ENCODE results near the gene CHML.

CHML gene

GRCh38 chr1:241660424-241660972 is 20.3 kb upstream of the CHML start:
- TF ChIP-seq TCF12 (IDR thresholded peaks at IDR 0.05; ENCODE audit: low read depth) (no peak), MAX (IDR thresholded peaks at IDR 0.05) (no peak), FOXM1 (IDR thresholded peaks at IDR 0.05; ENCODE audit: borderline replicate concordance, low read depth) (no peak)
- TF ChIP-seq, protein P1, sequence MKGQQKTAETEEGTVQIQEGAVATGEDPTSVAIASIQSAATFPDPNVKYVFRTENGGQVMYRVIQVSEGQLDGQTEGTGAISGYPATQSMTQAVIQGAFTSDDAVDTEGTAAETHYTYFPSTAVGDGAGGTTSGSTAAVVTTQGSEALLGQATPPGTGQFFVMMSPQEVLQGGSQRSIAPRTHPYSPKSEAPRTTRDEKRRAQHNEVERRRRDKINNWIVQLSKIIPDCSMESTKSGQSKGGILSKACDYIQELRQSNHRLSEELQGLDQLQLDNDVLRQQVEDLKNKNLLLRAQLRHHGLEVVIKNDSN (IDR thresholded peaks at IDR 0.05): no peak

DNA sequence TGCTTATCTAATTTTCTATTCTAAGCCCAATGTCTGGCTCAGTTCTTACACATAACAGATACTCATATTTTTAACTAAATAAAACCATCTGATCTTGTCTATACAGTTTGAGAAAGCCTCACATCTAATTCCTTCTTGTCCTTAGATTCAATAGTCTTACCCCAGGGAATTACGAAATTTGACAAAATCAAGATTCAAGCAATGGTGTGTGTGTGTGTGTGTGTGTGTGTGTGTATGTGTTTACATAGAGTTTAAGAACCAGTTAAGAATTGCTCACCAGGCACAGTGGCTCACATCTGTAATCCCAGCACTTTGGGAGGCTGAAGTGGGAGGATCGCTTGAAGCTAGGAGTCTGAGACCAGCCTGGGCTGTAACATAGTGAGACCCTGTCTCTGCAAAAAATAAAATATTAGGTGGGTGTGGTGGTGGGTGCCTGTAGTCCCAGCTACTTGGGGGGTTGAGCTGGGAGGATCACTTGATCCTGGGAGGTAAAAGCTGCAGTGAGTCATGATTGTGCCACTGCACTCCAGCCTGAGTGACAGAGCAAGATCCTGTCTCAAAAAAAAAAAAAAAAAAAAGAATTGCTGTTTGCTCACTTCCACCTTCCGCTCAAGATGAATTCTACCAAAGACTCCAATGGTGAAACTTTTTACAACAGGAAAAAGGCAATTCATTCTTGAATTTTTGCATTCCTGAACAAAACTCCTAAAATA is 18.1 kb upstream of the CHML start:
- no peak for TF ChIP-seq CREB1 (IDR thresholded peaks at IDR 0.05; ENCODE audit: low read depth)
- TF ChIP-seq RAD21 (IDR thresholded peaks at IDR 0.05; ENCODE audit: low read depth): no peak
- TF ChIP-seq TAF1 (IDR thresholded peaks at IDR 0.05; ENCODE audit: low read depth): no peak
- TF ChIP-seq TCF12 (IDR thresholded peaks at IDR 0.05; ENCODE audit: low read depth): no peak
- no peak for TF ChIP-seq CEBPB (IDR thresholded peaks at IDR 0.05)
- no peak for TF ChIP-seq EGR1 (IDR thresholded peaks at IDR 0.05)
- TF ChIP-seq, protein P1 (IDR thresholded peaks at IDR 0.05): no peak
- TF ChIP-seq EP300 (IDR thresholded peaks at IDR 0.05; ENCODE audit: borderline replicate concordance): no peak
- no peak for TF ChIP-seq NFIC (IDR thresholded peaks at IDR 0.05)
- TF ChIP-seq TEAD4 (IDR thresholded peaks at IDR 0.05): no peak
- no peak for TF ChIP-seq FOXM1 (IDR thresholded peaks at IDR 0.05; ENCODE audit: borderline replicate concordance, low read depth)
- TF ChIP-seq ZBTB7A (IDR thresholded peaks at IDR 0.05; ENCODE audit: low read depth): no peak
- no peak for TF ChIP-seq REST (IDR thresholded peaks at IDR 0.05; ENCODE audit: low read depth)
- TF ChIP-seq YY1 (IDR thresholded peaks at IDR 0.05; ENCODE audit: low read depth): no peak
- no peak for TF ChIP-seq MAX (IDR thresholded peaks at IDR 0.05)

DNA sequence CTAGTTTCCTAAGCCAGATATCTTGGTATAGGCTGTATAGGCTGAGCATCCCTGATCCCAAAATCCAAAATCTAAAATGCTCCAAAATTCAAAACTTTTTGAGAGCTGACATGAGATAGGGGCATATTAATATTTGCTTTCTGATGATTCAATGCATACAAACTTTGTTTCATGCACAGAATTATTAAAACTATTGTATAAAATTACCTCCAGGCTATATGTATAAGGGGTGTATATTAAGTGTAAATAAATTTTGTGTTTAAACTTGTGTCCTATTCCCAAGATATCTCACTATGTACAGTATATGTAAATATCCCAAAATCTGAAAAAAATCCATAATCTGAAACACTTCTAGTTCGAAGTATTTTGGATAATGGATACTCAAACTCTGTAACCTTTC is 14.5 kb upstream of the CHML start:
- TF ChIP-seq REST (IDR thresholded peaks at IDR 0.05; ENCODE audit: low read depth): no peak
- TF ChIP-seq CREB1 (IDR thresholded peaks at IDR 0.05; ENCODE audit: low read depth): no peak
- no peak for TF ChIP-seq EGR1 (IDR thresholded peaks at IDR 0.05)
- no peak for TF ChIP-seq ZBTB7A (IDR thresholded peaks at IDR 0.05; ENCODE audit: low read depth)

DNA sequence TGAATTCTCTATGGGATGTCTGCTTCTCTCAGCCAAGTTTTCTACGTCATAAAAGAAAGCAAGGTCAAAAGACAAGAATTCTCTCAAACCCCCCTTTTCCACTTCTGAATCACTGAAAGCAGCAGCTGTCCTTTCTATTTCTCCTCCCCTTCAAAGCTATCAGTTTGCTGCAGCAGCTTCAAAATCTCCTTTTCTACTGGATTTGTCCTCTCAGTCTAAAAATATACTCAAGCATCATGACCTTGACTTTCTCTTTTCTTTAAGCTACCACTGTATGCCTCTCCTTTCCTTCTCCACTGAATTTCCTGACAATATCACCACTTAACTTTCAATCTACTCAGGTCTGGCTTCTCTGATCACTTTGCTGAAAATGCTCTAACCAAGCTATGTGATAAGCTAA is 13.8 kb upstream of the CHML start:
- TF ChIP-seq, protein P1 (IDR thresholded peaks at IDR 0.05): no peak
- TF ChIP-seq FOXM1 (IDR thresholded peaks at IDR 0.05; ENCODE audit: borderline replicate concordance, low read depth): no peak
- no peak for TF ChIP-seq CREB1 (IDR thresholded peaks at IDR 0.05; ENCODE audit: low read depth)
- no peak for TF ChIP-seq EGR1 (IDR thresholded peaks at IDR 0.05)
- TF ChIP-seq ZBTB7A (IDR thresholded peaks at IDR 0.05; ENCODE audit: low read depth): no peak
- TF ChIP-seq CEBPB (IDR thresholded peaks at IDR 0.05): no peak
- no peak for TF ChIP-seq EP300 (IDR thresholded peaks at IDR 0.05; ENCODE audit: borderline replicate concordance)

DNA sequence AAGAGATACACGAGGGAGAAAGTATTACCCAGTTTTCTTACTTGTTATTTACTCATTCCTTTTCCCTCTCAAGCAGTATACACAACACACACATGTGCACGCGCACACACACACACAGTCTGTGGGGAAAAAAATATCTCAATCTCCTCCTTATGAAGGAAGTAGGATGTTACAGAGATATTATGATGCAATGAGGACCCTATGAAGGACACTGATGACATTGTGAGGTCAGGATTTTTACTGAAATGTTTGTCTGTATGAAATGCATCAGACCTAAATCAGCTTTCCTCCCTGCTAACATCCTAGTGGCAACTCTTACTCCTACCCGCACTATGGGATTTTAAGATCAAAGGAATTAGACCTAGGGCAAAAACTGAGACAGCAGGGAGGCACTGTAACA is 11.8 kb upstream of the CHML start, which contains the start of gene WDR64:
TSS of gene WDR64 (plus strand) at position 270 of the 400 bp plus-strand sequence. CDS start 204 bp downstream, outside the sequence.
- TF ChIP-seq FOXM1 (IDR thresholded peaks at IDR 0.05; ENCODE audit: borderline replicate concordance, low read depth): no peak
- TF ChIP-seq TAF1 (IDR thresholded peaks at IDR 0.05; ENCODE audit: low read depth): no peak
- TF ChIP-seq CREB1 (IDR thresholded peaks at IDR 0.05; ENCODE audit: low read depth): no peak
- TF ChIP-seq REST (IDR thresholded peaks at IDR 0.05; ENCODE audit: low read depth): no peak
- TF ChIP-seq MAX (IDR thresholded peaks at IDR 0.05): no peak
- TF ChIP-seq TEAD4 (IDR thresholded peaks at IDR 0.05): no peak
- TF ChIP-seq ZBTB7A (IDR thresholded peaks at IDR 0.05; ENCODE audit: low read depth): no peak
- no peak for TF ChIP-seq EGR1 (IDR thresholded peaks at IDR 0.05)
- no peak for TF ChIP-seq NFIC (IDR thresholded peaks at IDR 0.05)
- TF ChIP-seq, protein P1 (IDR thresholded peaks at IDR 0.05): no peak
- TF ChIP-seq RAD21 (IDR thresholded peaks at IDR 0.05; ENCODE audit: low read depth): no peak

All from Ishikawa (cell line).